Transverse colon (tissue), 4 donors: Measurements from ENCODE around the gene DNASE1L3. TPM values are rescaled to one million over a fixed set of nuclear protein-coding genes. Genes with fewer than 3 reads are reported as not detected.
"Not testable (repeated sequence)": the region's sequence is repeated elsewhere in the genome, so short reads cannot be mapped to it uniquely, and the experiment has no call there.

Experiments used
- DNase-seq: peaks from one replicate; pipeline ENCODE4 v3.0.0-alpha.2; 2019
- H3K27ac ChIP-seq, 4 donors: fragments of 200-600 bp; sonication (generic); 2 replicates each; pipeline ENCODE4 v1.5.1; 2016 to 2018; ENCODE audit warnings: inconsistent platforms in 4 of 4
- H3K27me3 ChIP-seq: fragments of 200-600 bp; sonication (generic); 2 replicates; pipeline ENCODE4 v1.5.1; 2017; ENCODE audit warnings: inconsistent platforms
- H3K36me3 ChIP-seq, 4 donors: fragments of 200-600 bp; sonication (generic); 2 replicates each; pipeline ENCODE4 v1.5.1; 2017 to 2019; ENCODE audit warnings: inconsistent platforms in 4 of 4
- H3K4me1 ChIP-seq, 4 donors: fragments of 200-600 bp; sonication (generic); 2 replicates each; pipeline ENCODE4 v1.5.1; 2017 to 2020; ENCODE audit warnings: inconsistent platforms in 4 of 4
- H3K4me3 ChIP-seq, 4 donors: fragments of 200-600 bp; sonication (generic); 1 replicate in 1 of 4; 2 replicates in 3 of 4; pipeline versions ENCODE4 v1.5.1 to v1.6.1; 2017 to 2019; ENCODE audit warnings: inconsistent platforms in 4 of 4
- H3K9me3 ChIP-seq, 2 donors: fragments of 200-600 bp; sonication (generic); 2 replicates each; pipeline ENCODE4 v1.5.1; 2017 to 2019; ENCODE audit warnings: inconsistent platforms in 2 of 2
- CTCF ChIP-seq, 5 experiments: fragments of 200-600 bp in 3 of 5; fragments of 450-650 bp in 2 of 5; sonication (generic) in 3 of 5; IDR thresholded peaks; 1 replicate in 2 of 5; 2 replicates in 3 of 5; pipeline ENCODE4 v1.5.1; 2016 to 2017; ENCODE audit warnings: antibody characterized with exemption in 5 of 5, inconsistent platforms in 3 of 5, mild to moderate bottlenecking in 2 of 5, moderate library complexity in 1 of 5
- EP300 ChIP-seq: sonication (generic); formaldehyde crosslinking; IDR thresholded peaks from one replicate; pipeline ENCODE4 v1.6.1; 2017; ENCODE audit warnings: antibody characterized with exemption, low read depth
- POLR2A ChIP-seq: fragments of 450-650 bp; IDR thresholded peaks from one replicate; pipeline ENCODE4 v1.6.1; 2016; ENCODE audit warnings: antibody characterized with exemption, mild to moderate bottlenecking, moderate library complexity
- POLR2AphosphoS5 ChIP-seq, 3 donors: sonication (generic); formaldehyde crosslinking; IDR thresholded peaks; one replicate each; pipeline ENCODE4 v1.6.1; 2016; ENCODE audit warnings: antibody characterized with exemption in 3 of 3
- WGBS, 2 donors: methylation state at CpG; one replicate each; pipeline ENCODE4 v1.1.5; 2018; ENCODE audit warnings: low coverage in 1 of 2; 5-methylcytosine and 5-hydroxymethylcytosine counted together
- in situ Hi-C, 4 donors: fragments of 200-750 bp; cut with MboI; loops; one replicate each; pipeline versions ENCODE4 v1.15.0 to v1.15.1; 2017; ENCODE audit warnings: low sequenced_read_pairs in 3 of 4, low pct_ligation_motif_present in 1 of 4, low pct_unique_long_range_greater_than_20kb in 1 of 4
- intact Hi-C: fragments of 100-400 bp; cut with DNase I; formaldehyde crosslinking; loops from one replicate; pipeline ENCODE4 v1.15.1; 2023; ENCODE audit warnings: low total_unique reads
- total RNA-seq, 4 donors: library from RNA; depleted of rRNA; stranded (reverse); fragments of >200 nt; gene quantifications; one replicate each; pipeline ENCODE4 v1.1.0, GENCODE V29; 2016

Gene DNASE1L3
- total RNA-seq, 4 donors from 2014 or later = 1.9 to 6.8 (median 3.6) TPM

- Histone ChIP-seq H3K27me3 (no peaks in the 10 kb centered on the region), H3K27ac (no peak overlapping the region), H3K9me3 (no peaks in the 10 kb centered on the region), H3K4me1 (no peaks in the 10 kb centered on the region), H3K36me3 (no peaks in the 10 kb centered on the region), H3K4me3 (no peak overlapping the region)
- intact Hi-C loops (no loop called here), in situ Hi-C loops (no loop called here)
- TF ChIP-seq POLR2AphosphoS5 (IDR thresholded peaks at IDR 0.05) = no peak
- TF ChIP-seq POLR2A = no peak
- TF ChIP-seq CTCF (IDR thresholded peaks at IDR 0.05) = no peak
- TF ChIP-seq EP300 = no peak
- WGBS, 2 donors = 66 to 91% methylated on average over 3 to 5 of the region's 5 CpGs
- DNase-seq = no peak
Measured at GRCh38 chr3:58206406-58207011, 4.3 kb downstream of the DNASE1L3 start.

DNA sequence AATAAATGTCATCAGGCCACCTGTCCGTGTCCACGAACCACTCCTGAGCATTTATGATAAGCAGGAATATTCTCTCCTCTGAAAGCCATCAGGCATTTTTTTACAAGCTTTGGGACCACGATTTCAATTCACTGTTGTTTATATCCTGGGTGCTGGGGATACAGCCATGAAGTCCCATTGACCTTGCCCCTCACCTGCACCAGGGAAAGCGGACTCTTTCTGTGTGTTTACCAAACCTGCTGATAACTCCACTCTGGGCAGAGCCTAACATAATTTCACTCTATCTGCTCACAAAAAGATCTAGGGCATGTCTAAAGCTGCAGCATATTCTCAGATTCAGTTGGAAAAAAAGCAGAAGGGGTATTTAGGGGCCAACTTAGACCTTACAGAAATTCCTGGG, 4.8 kb downstream of the DNASE1L3 start:
- no peak overlapping the region for H3K4me3 ChIP-seq
- in situ Hi-C loops = no loop called here
- no peak for TF ChIP-seq EP300
- H3K9me3 ChIP-seq = no peaks in the 10 kb centered on the region
- intact Hi-C loops = no loop called here
- H3K36me3 ChIP-seq = no peaks in the 10 kb centered on the region
- WGBS, 2 donors = 58 to 71% methylated on average over 2 to 4 of the region's 4 CpGs
- H3K27ac ChIP-seq = no peak overlapping the region
- no peak for DNase-seq
- peaks cover 0 to 2% (median 0%) of the 10 kb centered on the region in 4 donors for H3K4me1 ChIP-seq
- no peaks in the 10 kb centered on the region for H3K27me3 ChIP-seq

- in situ Hi-C loops = no loop called here
- Histone ChIP-seq H3K4me3 (no peak overlapping the region), H3K27ac (no peak overlapping the region), H3K9me3 (no peaks in the 10 kb centered on the region), H3K4me1 (peaks cover 0 to 5% (median 0%) of the 10 kb centered on the region in 4 donors), H3K36me3 (no peaks in the 10 kb centered on the region), H3K27me3 (no peaks in the 10 kb centered on the region)
- WGBS, 2 donors = 86% methylated on average over 4 of the region's 4 CpGs; no CpG with 5 or more reads in 1 of the 2 donors
- no peak for DNase-seq
- intact Hi-C loops = no loop called here
- no peak for TF ChIP-seq EP300
Measured at GRCh38 chr3:58204720-58205119, 6.1 kb downstream of the DNASE1L3 start.

- peaks cover 0 to 5% (median 2%) of the 10 kb centered on the region in 4 donors for H3K4me1 ChIP-seq
- WGBS, 2 donors = 93 to 97% methylated on average over 2 to 4 of the region's 4 CpGs
- no peak overlapping the region for H3K27ac ChIP-seq
- no peaks in the 10 kb centered on the region for H3K27me3 ChIP-seq
- no peak overlapping the region for H3K4me3 ChIP-seq
- no peaks in the 10 kb centered on the region for H3K36me3 ChIP-seq
- H3K9me3 ChIP-seq = no peaks in the 10 kb centered on the region
- no peak for TF ChIP-seq POLR2A
- TF ChIP-seq CTCF (IDR thresholded peaks at IDR 0.05) = no peak
- no peak for TF ChIP-seq EP300
- no peak for TF ChIP-seq POLR2AphosphoS5 (IDR thresholded peaks at IDR 0.05)
- in situ Hi-C loops (no loop called here), intact Hi-C loops (no loop called here)
- no peak for DNase-seq
Measured at GRCh38 chr3:58203541-58203940, 7.2 kb downstream of the DNASE1L3 start.

DNA sequence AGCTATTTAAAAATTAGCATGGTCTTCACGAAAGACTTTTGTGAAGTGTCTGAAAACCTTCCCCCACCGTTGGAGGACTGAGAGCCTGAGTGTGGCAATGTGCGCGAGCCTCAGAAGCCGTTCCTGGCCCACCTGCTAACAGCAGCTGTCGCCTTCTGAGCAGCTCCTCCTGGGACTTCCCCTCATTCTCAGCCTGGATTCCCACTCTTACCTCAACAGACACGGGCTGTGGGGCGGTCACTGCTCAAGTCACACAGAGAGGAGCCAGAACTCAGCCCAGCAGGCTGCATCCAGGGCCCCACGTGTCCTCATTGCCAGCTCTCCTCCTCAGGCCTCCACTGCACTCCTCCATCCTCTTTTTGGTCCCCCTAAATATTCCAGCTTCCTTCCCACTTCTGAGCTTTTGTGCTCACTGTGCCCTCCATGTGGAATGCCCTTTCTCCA, 7.8 kb downstream of the DNASE1L3 start:
- WGBS, 2 donors = 70 to 80% methylated on average over 2 to 9 of the region's 9 CpGs
- H3K27me3 ChIP-seq = no peaks in the 10 kb centered on the region
- intact Hi-C loops (no loop called here), in situ Hi-C loops (no loop called here)
- no peak overlapping the region for H3K4me3 ChIP-seq
- peaks cover 0 to 5% (median 2%) of the 10 kb centered on the region in 4 donors for H3K4me1 ChIP-seq
- TF ChIP-seq EP300 (no peak), POLR2AphosphoS5 (IDR thresholded peaks at IDR 0.05) (no peak), CTCF (IDR thresholded peaks at IDR 0.05) (no peak), POLR2A (no peak)
- no peak for DNase-seq
- no peaks in the 10 kb centered on the region for H3K36me3 ChIP-seq
- no peaks in the 10 kb centered on the region for H3K9me3 ChIP-seq
- H3K27ac ChIP-seq = no peak overlapping the region

DNA sequence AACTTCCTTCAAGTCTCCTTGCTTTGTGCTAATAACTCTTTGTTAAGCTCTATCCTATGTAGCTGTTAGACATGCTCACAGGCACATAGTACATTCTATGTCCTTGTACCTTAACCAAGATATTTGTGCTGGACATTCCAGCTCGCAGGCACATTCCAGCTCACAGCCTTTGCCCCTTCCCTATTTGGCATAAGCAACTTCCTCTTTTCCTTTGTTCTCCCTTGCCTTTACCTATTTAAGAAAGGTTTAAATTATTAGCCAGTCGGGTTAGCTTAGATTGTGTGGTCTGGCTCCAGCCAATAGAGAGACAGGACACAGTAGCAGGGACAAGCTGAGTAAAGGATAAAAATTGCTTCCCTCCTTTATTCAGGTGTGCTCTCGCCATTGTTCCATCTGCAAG, 9.3 kb downstream of the DNASE1L3 start:
- intact Hi-C loops, H3K9me3 ChIP-seq, in situ Hi-C loops, H3K36me3 ChIP-seq, DNase-seq, H3K27me3 ChIP-seq, H3K4me1 ChIP-seq, H3K4me3 ChIP-seq, H3K27ac ChIP-seq: not testable (repeated sequence)
- 40 to 75% methylated on average over 1 to 3 of the region's 3 CpGs for WGBS, 2 donors
